HG02759 (cell line): Measurements from ENCODE around the gene LGALS14.
"Not testable (repeated sequence)": the region's sequence is repeated elsewhere in the genome, so short reads cannot be mapped to it uniquely, and the experiment has no call there.

Experiments used
- ATAC-seq: cut with Tn5 transposase; IDR thresholded peaks from one replicate; pipeline ENCODE4 v1.9.1; 2021; ENCODE audit warnings: mild to moderate bottlenecking, moderate library complexity; ENCODE audit not compliant: unreplicated experiment

Gene LGALS14

DNA sequence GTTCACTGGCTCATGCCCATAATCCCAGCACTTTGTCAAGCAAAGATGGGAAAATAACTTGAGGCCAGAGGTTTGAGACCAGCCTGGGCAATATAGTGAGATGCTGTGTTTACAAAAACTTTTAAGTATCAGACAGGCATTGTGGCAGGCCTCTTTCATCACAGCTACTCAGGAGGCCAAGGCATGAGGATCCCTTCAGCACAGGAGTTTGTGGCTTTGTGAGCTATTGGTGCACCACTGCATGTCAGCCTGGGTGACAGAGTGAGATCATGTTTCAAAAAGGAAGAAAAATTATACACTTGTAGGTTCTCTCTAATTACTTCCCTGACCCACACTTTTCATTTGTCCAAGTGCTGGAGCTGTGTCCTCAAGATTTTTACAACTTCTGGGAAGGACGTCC, 11.5 kb upstream of the LGALS14 start:
- no peak for ATAC-seq

DNA sequence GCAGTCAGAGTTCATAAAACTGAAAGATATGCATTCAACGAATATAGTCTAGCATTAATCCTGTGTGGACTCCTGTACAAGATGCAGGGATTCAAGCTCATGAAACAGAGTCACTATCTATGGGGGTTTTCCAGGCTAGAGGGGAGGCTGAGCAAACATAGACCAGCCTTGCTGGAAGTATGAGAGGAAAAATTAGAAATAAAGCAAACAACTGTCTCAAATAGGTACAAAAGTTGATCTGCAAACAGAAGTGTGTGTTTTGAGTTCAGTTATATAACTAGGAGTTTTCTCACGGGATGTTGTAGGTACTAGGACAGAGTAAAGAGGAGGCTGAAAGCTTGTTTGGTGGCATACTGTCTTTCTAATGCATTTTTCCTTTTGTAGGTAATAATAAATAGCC, 8.5 kb upstream of the LGALS14 start:
- ATAC-seq = no peak

DNA sequence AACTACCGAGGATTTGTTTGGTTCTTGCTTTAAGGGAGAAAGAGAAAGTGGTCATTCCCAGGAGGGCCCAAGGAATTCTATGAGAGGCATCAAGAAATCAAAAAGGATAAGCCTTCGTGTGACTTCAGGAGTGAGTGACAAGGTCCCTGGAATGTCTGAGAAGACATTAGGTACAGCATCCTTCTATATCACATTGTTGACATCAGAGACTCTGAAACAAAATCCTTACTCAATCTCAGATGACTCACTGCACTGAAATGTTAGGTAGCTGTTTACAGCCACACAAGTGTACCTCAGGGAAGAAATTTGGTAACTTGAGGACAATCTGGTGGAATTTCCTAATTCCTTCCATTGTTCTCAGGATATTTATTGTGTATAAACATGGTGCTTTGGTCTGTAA, 7.9 kb upstream of the LGALS14 start:
- ATAC-seq = no peak

DNA sequence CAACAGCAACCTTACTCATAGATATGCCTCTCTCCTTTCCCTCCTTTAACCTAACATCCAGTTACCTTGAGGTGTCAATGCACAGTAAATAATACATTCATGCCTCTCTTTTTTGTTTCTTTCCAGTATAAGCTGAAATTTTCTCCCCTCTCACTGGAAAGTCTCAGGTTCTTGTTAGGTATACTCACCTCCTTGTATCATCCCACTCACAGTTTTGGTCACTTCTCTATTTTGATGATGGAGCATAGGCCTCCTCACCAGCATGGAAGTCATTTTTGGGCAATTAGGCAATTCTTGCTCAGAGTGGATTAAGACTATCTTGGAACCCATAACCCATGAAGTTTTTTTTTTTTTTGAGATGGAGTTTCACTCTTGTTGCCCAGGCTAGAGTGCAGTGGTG, 5.7 kb upstream of the LGALS14 start:
- no peak for ATAC-seq

DNA sequence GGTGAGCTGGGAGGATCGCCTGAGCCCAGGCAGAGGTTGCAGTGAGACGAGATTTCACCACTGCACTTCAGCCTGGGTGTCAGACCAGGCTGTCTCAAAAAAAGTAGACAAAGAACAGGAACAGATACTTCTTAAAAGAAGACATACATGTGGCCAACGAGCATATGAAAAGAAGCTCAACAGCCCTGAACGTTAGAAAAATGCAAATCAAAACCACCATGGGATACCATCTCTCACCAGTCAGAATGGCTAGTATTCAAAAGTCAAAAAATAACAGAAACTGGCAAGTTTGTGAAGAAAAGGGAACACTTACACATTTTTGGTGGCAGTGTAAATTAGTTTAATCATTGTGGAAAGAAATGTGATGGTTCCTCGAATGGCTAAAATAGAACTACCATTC, 3.0 kb upstream of the LGALS14 start:
- no peak for ATAC-seq

DNA sequence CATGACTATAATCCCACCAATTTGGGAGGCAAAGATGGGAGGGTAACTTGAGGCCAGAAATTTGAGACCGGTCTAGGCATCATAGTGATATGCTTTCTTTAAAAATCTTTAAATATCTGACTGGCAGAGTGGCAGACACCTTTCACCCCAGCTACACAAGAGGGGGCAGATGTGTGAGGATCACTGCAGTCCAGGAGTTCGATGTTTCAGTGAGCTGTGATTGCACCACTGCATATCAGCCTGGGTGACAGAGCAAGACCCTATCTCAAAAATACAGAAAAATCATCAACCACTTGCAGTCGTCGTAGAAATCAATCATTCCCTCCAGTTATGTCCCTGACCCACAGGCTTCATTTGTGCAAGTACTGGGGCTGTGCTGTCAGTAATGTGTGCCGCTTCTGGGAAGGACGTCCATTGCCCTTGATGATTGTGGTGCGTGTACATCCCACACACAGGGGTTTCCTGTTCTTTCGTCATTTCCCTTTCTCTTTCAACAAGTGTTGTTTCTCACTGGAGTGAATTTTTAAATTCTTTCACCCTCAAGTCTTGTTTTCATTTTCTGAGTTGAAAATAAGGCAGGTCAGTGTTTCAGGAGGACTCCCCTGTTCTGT, 1.4 kb downstream of the LGALS14 start:
- no peak for ATAC-seq

DNA sequence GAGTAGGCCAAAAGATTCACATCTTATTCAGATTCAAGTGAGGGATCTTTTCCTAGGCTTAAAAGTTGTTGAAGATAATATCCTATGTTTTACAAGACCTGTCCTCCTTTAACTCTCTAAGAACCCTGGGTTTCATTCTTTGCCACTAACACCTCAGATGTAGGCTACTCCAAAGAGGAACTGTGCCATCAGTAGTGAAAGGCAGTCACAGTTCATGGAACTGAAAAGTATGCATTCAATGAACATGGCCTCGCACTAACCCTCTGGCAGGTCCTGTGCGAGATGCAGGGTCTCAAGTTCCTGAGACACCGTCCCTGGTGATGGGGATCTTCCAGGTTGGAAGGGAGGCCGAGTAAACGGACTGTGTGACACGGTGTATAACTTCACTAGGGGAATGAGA, 4.3 kb downstream of the LGALS14 start:
- ATAC-seq = no peak

DNA sequence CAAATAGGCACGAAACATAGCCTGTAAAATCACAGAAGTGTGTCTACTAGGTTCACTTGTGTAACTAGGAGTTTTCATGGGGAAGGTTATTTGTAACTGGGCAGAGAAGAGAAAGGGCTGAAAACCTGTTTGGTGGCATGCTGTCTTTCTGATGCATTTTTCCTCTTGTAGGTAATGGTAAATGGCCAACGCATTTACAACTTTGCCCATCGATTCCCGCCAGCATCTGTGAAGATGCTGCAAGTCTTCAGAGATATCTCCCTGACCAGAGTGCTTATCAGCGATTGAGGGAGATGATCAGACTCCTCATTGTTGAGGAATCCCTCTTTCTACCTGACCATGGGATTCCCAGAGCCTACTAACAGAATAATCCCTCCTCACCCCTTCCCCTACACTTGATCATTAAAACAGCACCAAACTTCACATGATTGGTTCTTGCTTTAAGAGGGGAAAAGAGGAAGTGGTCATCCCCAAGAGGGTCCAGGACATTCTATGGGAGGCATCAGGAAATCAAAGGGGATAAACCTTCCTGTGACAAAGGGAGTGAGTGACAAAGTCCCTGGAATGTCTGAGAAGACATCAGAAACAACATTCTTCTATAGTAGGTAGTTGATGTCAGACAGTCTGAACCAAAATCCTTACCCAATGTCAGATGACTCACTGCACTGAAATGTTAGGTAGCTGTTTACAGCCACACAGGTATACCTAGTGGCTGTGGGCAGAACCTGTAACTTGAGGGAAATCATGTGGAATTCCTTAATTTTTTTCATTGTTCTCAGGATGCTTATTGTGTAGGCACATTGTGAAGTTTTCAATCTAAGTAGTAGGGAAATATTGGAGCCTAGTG, 5.0 kb downstream of the LGALS14 start:
- no peak for ATAC-seq

DNA sequence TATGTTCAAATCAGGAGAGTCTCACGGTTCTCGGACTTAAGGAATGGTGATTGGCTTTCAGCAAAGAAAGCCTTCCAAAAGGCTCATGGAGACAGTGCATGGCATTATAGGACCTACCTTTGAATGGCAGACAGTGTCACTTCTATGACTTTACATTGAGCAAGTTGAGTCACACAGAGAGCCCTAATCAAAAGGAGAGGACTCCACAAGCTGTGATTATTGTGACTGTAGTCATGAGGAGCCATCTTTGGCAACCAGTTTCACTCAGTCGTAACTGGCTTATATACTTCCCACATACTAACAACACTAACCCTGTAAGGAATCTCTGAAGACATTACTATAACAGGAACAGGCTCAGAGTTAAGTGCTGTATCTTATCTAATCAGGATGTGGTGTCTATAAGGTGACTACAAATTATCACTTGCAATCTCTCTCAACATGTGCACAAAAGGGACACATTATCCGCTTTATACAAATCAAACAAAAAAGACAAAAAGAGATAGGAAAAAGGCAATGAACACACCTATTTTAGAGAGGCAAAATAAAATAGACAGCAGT, 6.1 kb downstream of the LGALS14 start:
- no peak for ATAC-seq

DNA sequence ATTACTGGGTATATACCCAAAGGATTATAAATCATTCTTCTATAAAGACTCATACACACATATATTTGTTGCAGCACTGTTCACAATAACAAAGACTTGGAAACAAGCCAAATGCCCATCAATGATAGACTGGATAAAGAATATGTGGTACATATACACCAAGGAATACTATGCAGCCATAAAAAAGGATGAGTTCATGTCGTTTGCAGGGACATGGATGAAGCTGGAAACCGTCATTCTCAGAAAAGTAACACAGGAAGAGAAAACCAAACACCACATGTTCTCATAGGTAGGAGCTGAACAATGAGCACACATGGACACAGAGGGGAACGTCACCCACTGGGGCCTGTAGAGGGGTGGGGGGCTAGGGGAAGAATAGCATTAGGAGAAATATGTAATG, 15.9 kb downstream of the LGALS14 start:
- not testable (repeated sequence) for ATAC-seq

DNA sequence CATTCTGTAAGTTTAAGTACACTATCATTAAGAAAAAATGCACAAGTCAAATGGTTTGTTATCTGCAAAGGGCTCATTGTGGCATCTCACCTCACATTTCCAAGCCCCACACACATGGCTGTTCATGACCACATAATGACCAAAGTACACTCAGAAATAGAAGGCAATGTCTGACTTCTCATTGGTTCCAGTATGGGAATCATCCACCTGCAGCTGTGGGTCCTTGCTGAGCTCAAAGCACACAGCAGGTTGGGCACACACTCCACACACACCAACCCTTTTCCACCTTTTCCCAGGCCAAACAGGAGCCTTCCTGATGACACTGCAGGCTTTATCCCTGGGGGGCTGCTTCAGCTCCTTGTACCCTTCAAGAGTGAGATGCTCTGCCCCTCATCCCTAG, 21.7 kb downstream of the LGALS14 start:
- ATAC-seq = no peak

DNA sequence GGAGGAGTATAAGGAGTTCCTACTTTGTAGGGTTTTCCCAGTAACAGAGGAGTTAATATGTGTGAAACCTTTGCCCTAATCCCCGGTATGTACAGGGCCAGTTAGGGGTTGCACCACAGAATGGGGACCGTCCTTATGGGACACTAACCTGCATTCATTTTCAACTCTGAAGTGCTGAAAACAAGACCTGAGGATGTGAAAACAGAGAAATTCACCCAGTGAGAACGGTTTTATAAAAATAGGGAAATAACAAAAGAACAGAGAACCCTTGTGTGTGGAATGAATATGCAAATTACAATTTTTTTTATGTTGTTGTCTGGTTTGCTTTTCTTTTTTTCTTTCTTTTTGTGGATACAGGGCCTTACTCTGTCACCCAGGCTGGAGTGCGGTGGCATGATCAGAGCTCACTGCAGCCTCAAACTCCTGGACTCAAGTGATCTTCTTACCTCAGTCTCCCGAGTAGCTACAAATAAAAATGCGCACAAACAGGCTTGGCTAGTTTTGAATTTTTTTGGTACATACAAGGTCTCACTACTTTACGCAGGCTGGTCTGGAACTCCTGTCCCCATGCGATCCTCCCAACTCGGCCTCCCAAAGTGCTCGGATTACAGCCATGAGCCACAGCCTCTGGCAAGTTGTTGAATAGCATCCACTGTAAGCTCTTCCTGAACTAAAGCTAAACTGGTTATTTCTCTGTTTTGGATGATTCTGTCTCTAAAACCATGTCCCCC, 23.0 kb downstream of the LGALS14 start:
- no peak for ATAC-seq

DNA sequence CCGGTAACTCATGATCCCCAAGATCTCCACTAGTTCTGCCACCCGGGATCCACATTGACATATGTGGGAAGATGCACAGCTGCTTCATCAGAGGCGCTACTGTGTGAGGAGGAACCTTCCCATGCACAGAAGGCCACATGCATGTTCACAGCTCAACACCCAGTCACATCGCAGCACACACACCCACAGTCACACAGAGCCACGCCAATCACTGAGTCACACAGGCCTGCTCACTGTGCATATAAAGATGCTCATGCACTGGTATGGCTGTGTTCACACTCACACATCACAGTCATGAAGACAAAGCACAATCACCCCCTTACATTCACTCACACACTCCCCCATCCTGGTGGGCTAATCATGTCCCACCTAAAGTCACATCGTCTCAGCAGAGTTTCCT, 23.8 kb downstream of the LGALS14 start:
- ATAC-seq = no peak

DNA sequence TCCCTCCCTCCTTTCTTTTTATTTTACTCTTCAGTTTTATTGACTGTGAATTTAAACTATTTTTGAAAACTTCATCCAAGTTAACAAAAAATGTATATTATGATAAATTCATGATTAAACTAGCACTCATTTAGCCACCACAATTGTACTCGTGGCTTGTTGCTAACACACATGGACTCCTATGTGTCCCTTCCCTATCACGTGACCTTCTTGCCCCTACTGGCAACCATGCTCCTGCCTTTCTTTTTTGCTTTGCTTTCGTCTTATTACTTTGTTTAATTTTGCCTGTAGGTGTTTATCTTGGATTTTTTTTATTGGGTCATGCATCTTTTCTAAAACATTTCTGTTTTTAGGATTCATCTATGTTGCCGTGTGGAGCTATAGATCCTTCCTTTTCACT, 25.3 kb downstream of the LGALS14 start:
- ATAC-seq = no peak

DNA sequence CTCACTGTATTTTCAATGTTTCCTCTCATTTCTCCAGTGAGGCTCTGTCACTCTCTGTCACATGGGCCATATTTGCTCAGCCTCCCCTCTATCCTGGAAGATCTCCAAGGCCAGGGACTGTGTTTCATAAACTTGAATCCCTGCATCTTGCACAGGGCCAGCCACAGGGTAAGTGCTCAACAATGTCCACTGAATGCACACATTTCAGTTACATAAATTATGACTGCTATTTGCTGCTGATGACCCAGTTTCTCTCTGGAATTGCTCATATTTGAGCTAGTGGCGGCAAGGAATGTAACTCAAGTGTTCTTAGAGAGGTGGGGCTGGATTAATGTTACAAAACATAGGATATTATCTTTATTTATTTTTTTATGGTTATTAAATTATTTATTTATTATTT, 27.4 kb downstream of the LGALS14 start:
- ATAC-seq = no peak

DNA sequence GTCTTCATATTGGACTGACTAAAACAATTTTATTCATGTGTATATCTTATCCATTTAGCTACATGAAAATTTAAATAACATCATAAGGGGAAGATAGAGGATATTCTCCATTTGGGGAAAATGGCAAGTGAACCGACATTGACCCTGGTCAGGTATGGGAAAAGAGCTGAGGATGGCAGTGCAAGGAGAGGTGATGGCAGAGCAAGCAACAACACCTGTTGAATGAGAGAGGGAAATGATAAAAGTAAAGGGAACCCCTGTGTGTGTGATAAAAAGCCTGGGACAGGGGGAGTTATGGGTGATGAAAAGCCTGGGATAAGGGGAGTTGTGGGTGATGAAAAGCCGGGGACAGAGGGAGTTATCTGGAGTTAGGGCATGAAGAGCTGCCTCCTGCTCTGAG, 29.6 kb downstream of the LGALS14 start:
- ATAC-seq = no peak

DNA sequence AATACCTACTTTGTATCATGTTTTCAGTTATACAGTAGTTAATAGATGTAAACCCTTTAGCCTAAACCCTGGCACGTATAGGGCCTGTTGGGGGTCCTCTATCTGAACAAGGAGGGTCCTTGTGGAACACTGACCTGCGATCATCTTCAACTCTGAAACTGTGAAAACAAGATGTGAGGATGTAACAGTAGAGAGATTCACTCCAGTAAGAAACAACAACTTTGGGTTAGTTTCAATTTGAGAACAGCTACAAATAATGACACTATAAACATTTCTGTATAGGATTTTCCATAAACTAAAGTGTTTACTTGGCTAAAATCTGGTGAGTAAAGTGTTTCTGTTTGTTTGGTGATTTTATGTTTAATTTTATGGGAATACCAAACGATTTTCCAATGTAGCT, 31.4 kb downstream of the LGALS14 start:
- ATAC-seq = no peak

DNA sequence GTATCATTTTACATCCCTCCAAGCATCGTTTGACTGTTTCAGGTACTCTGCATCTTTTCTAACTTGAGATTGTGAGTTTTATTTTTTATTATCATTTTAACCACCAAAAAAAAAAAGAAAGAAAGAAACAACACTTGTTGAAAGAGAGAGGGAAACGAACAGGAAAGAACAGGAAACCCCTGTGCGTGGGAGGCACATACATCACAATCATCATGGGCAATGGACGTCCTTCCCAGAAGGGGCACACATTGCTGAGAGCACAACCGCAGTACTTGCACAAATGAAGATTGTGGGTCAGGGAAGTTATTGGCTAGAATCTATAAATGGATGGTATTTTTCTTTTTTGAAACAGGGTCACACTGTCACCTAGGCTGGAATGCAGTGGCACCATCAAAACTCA, 31.8 kb downstream of the LGALS14 start:
- no peak for ATAC-seq

DNA sequence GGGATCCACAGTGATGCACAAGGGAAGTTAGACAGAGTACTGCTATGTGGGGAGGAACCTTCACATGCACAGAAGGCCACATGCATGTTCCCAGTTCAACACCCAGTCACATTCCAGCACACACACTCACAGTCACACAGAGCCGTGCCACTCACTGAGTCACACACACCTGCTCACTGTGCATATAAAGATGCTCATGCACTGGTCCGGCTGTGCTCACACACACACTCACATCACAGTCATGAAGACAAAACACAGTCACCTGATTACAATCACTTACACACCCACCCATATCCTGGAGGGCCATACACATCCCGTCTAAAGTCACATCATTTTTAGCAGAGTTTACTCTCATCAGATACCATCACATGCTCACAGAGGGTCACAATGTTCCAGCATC, 33.1 kb downstream of the LGALS14 start:
- no peak for ATAC-seq

DNA sequence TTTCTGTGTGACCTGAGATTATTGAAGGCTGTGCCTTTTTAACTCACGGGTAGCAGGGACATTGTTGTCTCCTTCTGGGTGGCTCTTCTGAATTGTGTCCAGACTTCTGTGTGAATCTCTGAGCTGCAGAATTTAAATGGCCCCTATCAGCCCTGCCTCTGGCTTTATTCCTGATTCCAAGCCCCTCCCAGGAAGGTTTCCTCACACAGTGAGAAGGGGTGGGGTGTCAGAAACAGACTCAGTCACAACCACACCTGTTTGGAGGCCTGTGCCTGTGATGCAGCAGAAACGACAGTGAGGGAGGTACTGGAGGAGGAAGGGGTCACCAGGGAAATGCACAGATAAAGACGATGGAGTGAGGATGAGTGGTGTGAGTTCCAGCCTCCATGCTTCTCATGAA, 33.6 kb downstream of the LGALS14 start, which contains the start of gene CLC:
CLC (minus strand) TSS at position 139 of the 400 bp plus-strand sequence; CDS start at position 62, 77 bp downstream.
- no peak for ATAC-seq

DNA sequence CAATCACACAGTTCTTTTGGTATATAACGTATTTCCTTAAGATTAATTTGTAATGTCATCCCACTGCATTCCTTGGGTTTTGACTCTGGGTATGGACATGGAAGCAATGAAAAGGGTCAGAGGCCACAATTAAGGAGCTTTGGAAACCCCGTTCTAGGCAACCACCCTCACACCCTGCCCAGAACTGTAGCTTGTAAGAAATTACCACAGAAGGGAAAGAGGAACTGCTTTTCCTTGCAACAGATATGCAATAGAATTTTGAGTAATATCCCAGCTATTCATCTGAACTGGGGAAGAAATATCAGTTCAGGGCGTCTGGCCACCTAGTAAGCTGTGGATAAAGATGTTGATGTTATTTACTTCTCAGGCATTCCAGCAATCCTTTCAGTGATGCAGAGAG, 34.5 kb downstream of the LGALS14 start:
- ATAC-seq = no peak

DNA sequence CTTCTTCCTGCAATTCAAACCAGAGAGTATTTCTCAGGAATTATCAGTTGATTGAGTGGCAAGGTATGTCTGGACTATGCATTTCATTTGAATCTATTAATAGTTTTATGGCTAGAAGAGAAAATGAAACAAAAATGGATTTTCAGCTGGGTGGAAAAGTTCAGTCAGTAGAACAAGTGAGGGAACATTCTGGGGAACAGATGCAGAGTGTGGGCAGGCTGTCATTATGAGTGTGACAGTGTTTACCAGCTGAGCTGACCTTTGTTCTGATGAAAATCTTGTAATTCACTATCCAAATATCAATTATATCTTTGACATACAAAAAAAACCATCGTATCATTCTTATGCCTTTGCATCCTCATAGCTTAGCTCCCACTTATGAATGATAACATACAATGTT, 36.1 kb downstream of the LGALS14 start:
- ATAC-seq = no peak
